SU-DHL-6 (cell line): ENCODE results near the gene RNGTT.

ENCODE experiments used
- H2AFZ ChIP-seq: fragments of 200-600 bp; sonication (generic); 2 replicates; pipeline ENCODE4 v1.6.1; 2014; ENCODE audit warnings: low read depth, mild to moderate bottlenecking, moderate library complexity, mixed read lengths, antibody characterized with exemption, low read length; ENCODE audit not compliant: severe bottlenecking
- H3F3A ChIP-seq: fragments of 200-600 bp; shearing (Covaris generic); 2 replicates; pipeline ENCODE4 v1.6.0; 2016; ENCODE audit warnings: antibody characterized with exemption, mild to moderate bottlenecking; ENCODE audit not compliant: insufficient read depth
- H3K27ac ChIP-seq: fragments of 200-600 bp; sonication (generic); 2 replicates; pipeline ENCODE4 v1.5.1; 2016; ENCODE audit warnings: low read depth, mild to moderate bottlenecking, low read length, moderate library complexity, mixed read lengths
- H3K27me3 ChIP-seq: fragments of 200-600 bp; sonication (generic), shearing (Covaris generic); 2 replicates; pipeline ENCODE4 v1.6.0; 2014; ENCODE audit warnings: mild to moderate bottlenecking, low read length
- H3K36me3 ChIP-seq: fragments of 200-600 bp; sonication (generic); 2 replicates; pipeline ENCODE4 v1.6.1; 2014; ENCODE audit warnings: mild to moderate bottlenecking, low read length, mixed read lengths
- H3K4me2 ChIP-seq: fragments of 300-600, 200-600 bp; shearing (Covaris generic), sonication (generic); 2 replicates; pipeline ENCODE4 v1.6.0; 2014; ENCODE audit warnings: low read length, low read depth, mild to moderate bottlenecking; ENCODE audit not compliant: poor library complexity, severe bottlenecking
- H3K4me3 ChIP-seq: fragments of 200-600 bp; sonication (generic); 2 replicates; pipeline ENCODE4 v1.5.1; 2014; ENCODE audit warnings: antibody characterized with exemption, low read length, mild to moderate bottlenecking, mixed read lengths; ENCODE audit not compliant: insufficient read depth, poor library complexity, severe bottlenecking
- H3K79me2 ChIP-seq: fragments of 200-600 bp; sonication (generic); 2 replicates; pipeline ENCODE4 v1.6.1; 2014; ENCODE audit warnings: mild to moderate bottlenecking, low read length, moderate library complexity; ENCODE audit not compliant: insufficient read depth
- H3K9ac ChIP-seq: fragments of 200-600 bp; sonication (generic); 2 replicates; pipeline ENCODE4 v1.7.0; 2014; ENCODE audit warnings: mild to moderate bottlenecking, low read length
- H3K9me2 ChIP-seq: fragments of 200-600 bp; sonication (generic); replicated peaks from 2 replicates; pipeline ENCODE4 v1.6.1; 2014; ENCODE audit warnings: low read length; ENCODE audit not compliant: insufficient read depth
- H3K9me3 ChIP-seq: fragments of 200-600 bp; sonication (generic); 2 replicates; pipeline ENCODE4 v1.6.1; 2014; ENCODE audit warnings: low read length, mixed read lengths; ENCODE audit not compliant: insufficient read depth
- H4K20me1 ChIP-seq: fragments of 200-600 bp; sonication (generic); 2 replicates; pipeline ENCODE4 v1.6.1; 2014; ENCODE audit warnings: low read depth, mild to moderate bottlenecking, antibody characterized with exemption, low read length, moderate library complexity, mixed read lengths
- CTCF ChIP-seq: fragments of 200-600 bp; sonication (generic); IDR thresholded peaks from one replicate; pipeline ENCODE4 v1.5.1; 2017; ENCODE audit warnings: antibody characterized with exemption, mild to moderate bottlenecking, low read length, moderate library complexity; ENCODE audit not compliant: insufficient read depth, poor library complexity, severe bottlenecking
- EZH2phosphoT487 ChIP-seq: fragments of 200-600 bp; sonication (generic), shearing (Covaris generic); conservative IDR thresholded peaks from 2 replicates; pipeline ENCODE4 v1.6.1; 2018; ENCODE audit warnings: mild to moderate bottlenecking, antibody characterized with exemption, low read length, moderate library complexity, mixed read lengths

Gene RNGTT

GRCh38 chr6:88963139-88964090 lies at the start of gene RNGTT:
Gene RNGTT (minus strand): TSS chr6:88963618. CDS start chr6:88963409, 209 bp downstream.
- Histone ChIP-seq H3K79me2 (peaks cover 50% of the 10 kb centered on the region), H3K27me3 (no peaks in the 10 kb centered on the region), H3K9me3 (no peaks in the 10 kb centered on the region), H2AFZ (peak within 1 kb of the TSS; percentile 90), H3F3A (no peaks in the 10 kb centered on the region), H3K4me3 (peak within 1 kb of the TSS; percentile 94), H3K36me3 (no peaks in the 10 kb centered on the region), H3K27ac (peak within 1 kb of the TSS; percentile 21; the same call in 1 of the 2 replicates), H3K9ac (peak within 1 kb of the TSS; percentile 80), H3K9me2 (no peaks in the 10 kb centered on the region), H4K20me1 (0 out of 2 replicates have a peak, but pooled peaks cover 7% of the 10 kb centered on the region), H3K4me2 (peak within 1 kb of the TSS; percentile 97)
- TF ChIP-seq EZH2phosphoT487 (no peak), CTCF (no peak)

- H3K27me3 ChIP-seq: no peaks in the 10 kb centered on the region
- H3K27ac ChIP-seq: no peak overlapping the region
- no peaks in the 10 kb centered on the region for H3F3A ChIP-seq
- TF ChIP-seq CTCF: no peak
- no peak for TF ChIP-seq EZH2phosphoT487
- no peak overlapping the region for H3K4me2 ChIP-seq
- H4K20me1 ChIP-seq: no peaks in the 10 kb centered on the region
- no peak overlapping the region for H3K9ac ChIP-seq
- H3K36me3 ChIP-seq: no peaks in the 10 kb centered on the region
- H3K9me2 ChIP-seq: no peaks in the 10 kb centered on the region
- no peaks in the 10 kb centered on the region for H3K79me2 ChIP-seq
- H3K4me3 ChIP-seq: no peak overlapping the region
- H2AFZ ChIP-seq: no peak overlapping the region
- no peaks in the 10 kb centered on the region for H3K9me3 ChIP-seq
These were observed 48.0 kb upstream of the RNGTT start for GRCh38 chr6:89011436-89011835.

- H3K4me3 ChIP-seq: no peak overlapping the region
- TF ChIP-seq EZH2phosphoT487 (no peak), CTCF (no peak)
- H3K36me3 ChIP-seq: no peaks in the 10 kb centered on the region
- no peaks in the 10 kb centered on the region for H3K9me3 ChIP-seq
- H3K9ac ChIP-seq: no peak overlapping the region
- H3K27ac ChIP-seq: no peak overlapping the region
- H4K20me1 ChIP-seq: no peaks in the 10 kb centered on the region
- no peaks in the 10 kb centered on the region for H3F3A ChIP-seq
- H3K27me3 ChIP-seq: no peaks in the 10 kb centered on the region
- no peaks in the 10 kb centered on the region for H3K79me2 ChIP-seq
- no peak overlapping the region for H2AFZ ChIP-seq
- H3K9me2 ChIP-seq: no peaks in the 10 kb centered on the region
- no peak overlapping the region for H3K4me2 ChIP-seq
These were observed 47.4 kb upstream of the RNGTT start for GRCh38 chr6:89010825-89011224.
